Endothelial cell of umbilical vein (primary cell): ENCODE measurements around the gene ARL6IP6. TPM values are rescaled to one million over a fixed set of nuclear protein-coding genes. Genes with fewer than 3 reads are reported as not detected.
A peak's percentile ranks its signal among the peaks of the same experiment; 100 is the strongest.

Experiments
- BruUV-seq: library from RNA; stranded (reverse); fragments of 400-500 nt; replicated peaks from 2 replicates; lab custom pipeline; 2021; lab: Mats Ljungman, UMichigan
- CTCF ChIA-PET: fragments of 300-600, 350-600 bp; sonication (Branson Sonifier 250); formaldehyde crosslinking; loops from one replicate; lab custom pipeline; 2021; ENCODE audit warnings: antibody characterized with exemption, inconsistent platforms; lab: Charles Lee
- POLR2A ChIA-PET: fragments of 300-600, 350-600 bp; sonication (Branson Sonifier 250); formaldehyde crosslinking; loops from one replicate; lab custom pipeline; 2021; ENCODE audit warnings: antibody characterized with exemption, inconsistent platforms; lab: Charles Lee
- DNase-seq: peaks from one replicate; pipeline ENCODE4 v3.0.0-alpha.2; 2011; ENCODE audit warnings: low read depth, low spot score
- FAIRE-seq: peaks from 2 replicates; lab custom pipeline; 2011; peaks lifted over from hg19 to GRCh38; lab: Jason Lieb, UNC
- H2AFZ ChIP-seq: 2 replicates; pipeline ENCODE4 v1.6.0; 2012; ENCODE audit warnings: low read depth, low read length, control low read depth, inconsistent platforms
- H3K27ac ChIP-seq: 2 replicates; pipeline ENCODE4 v1.5.1; 2011; ENCODE audit warnings: low read depth, mild to moderate bottlenecking, control low read depth, low read length, moderate library complexity; ENCODE audit not compliant: insufficient read depth
- H3K27me3 ChIP-seq, 2 experiments: 2 replicates each; pipeline versions ENCODE4 v1.6.0 to v1.6.1; 2011; ENCODE audit warnings: low read length in 2 of 2, mixed read lengths in 1 of 2; ENCODE audit not compliant: control insufficient read depth in 2 of 2, insufficient read depth in 2 of 2
- H3K36me3 ChIP-seq, 2 experiments: 2 replicates in 1 of 2; 3 replicates in 1 of 2; pipeline ENCODE4 v1.5.1; 2011; ENCODE audit warnings: low read length in 2 of 2, mild to moderate bottlenecking in 1 of 2, moderate library complexity in 1 of 2; ENCODE audit not compliant: control insufficient read depth in 2 of 2, insufficient read depth in 2 of 2; ENCODE audit errors: extremely low read depth in 1 of 2
- H3K4me1 ChIP-seq: 3 replicates; pipeline ENCODE4 v1.5.1; 2011; ENCODE audit warnings: mild to moderate bottlenecking, low read length; ENCODE audit not compliant: control insufficient read depth, insufficient read depth; ENCODE audit errors: extremely low read depth
- H3K4me2 ChIP-seq: 2 replicates; pipeline ENCODE4 v1.6.1; 2011; ENCODE audit warnings: low read length, control low read depth, mixed read lengths; ENCODE audit not compliant: insufficient read depth
- H3K4me3 ChIP-seq, 3 experiments: fragments of 200-600 bp in 1 of 3; sonication (generic), shearing (Covaris generic) in 1 of 3; replicated peaks in 1 of 3; 2 replicates each; pipeline ENCODE4 v1.5.1; 2011 to 2016; ENCODE audit warnings: control low read depth in 3 of 3, low read length in 3 of 3, mild to moderate bottlenecking in 2 of 3, inconsistent platforms in 1 of 3, low read depth in 1 of 3, moderate library complexity in 1 of 3; ENCODE audit not compliant: insufficient read depth in 1 of 3
- H3K79me2 ChIP-seq: 2 replicates; pipeline ENCODE4 v1.6.0; 2012; ENCODE audit warnings: low read length, inconsistent platforms; ENCODE audit not compliant: control insufficient read depth, insufficient read depth
- H3K9ac ChIP-seq: replicated peaks from 2 replicates; pipeline ENCODE3; 2011; ENCODE audit warnings: low read length, control low read depth; ENCODE audit not compliant: insufficient read depth; ENCODE audit errors: extremely low read depth
- H3K9me1 ChIP-seq: replicated peaks from 3 replicates; pipeline ENCODE4 v1.6.0; 2011; ENCODE audit warnings: mild to moderate bottlenecking, low read length; ENCODE audit not compliant: control insufficient read depth, insufficient read depth; ENCODE audit errors: extremely low read depth
- H3K9me3 ChIP-seq: replicated peaks from 2 replicates; pipeline ENCODE4 v1.5.1; 2012; ENCODE audit warnings: low read length, inconsistent platforms; ENCODE audit not compliant: control insufficient read depth, insufficient read depth
- H4K20me1 ChIP-seq: replicated peaks from 2 replicates; pipeline ENCODE3; 2011; ENCODE audit warnings: mild to moderate bottlenecking, low read length; ENCODE audit not compliant: control insufficient read depth, insufficient read depth; ENCODE audit errors: extremely low read depth
- EZH2 ChIP-seq: IDR thresholded peaks from 2 replicates; pipeline ENCODE4 v1.6.1; 2012; ENCODE audit warnings: borderline replicate concordance, low read depth, mild to moderate bottlenecking, moderate library complexity, low read length, inconsistent platforms; ENCODE audit not compliant: severe bottlenecking
- FOS ChIP-seq: IDR thresholded peaks from 2 replicates; pipeline ENCODE4 v1.6.1; 2011; ENCODE audit warnings: mild to moderate bottlenecking, low read length, moderate library complexity, borderline replicate concordance; ENCODE audit not compliant: insufficient read depth
- GATA2 ChIP-seq: IDR thresholded peaks from 2 replicates; pipeline ENCODE4 v1.7.0; 2011; ENCODE audit warnings: low read depth, mild to moderate bottlenecking, moderate library complexity, mixed read lengths, low read length; ENCODE audit not compliant: insufficient read length, insufficient read depth
- JUN ChIP-seq: IDR thresholded peaks from 2 replicates; pipeline ENCODE4 v1.6.1; 2011; ENCODE audit warnings: borderline replicate concordance, low read depth; ENCODE audit not compliant: insufficient read length, insufficient read depth
- MYC ChIP-seq: IDR thresholded peaks from one replicate; pipeline ENCODE4 v1.6.1; 2011; ENCODE audit warnings: mild to moderate bottlenecking, low read depth, low read length
- POLR2A ChIP-seq: IDR thresholded peaks from 2 replicates; pipeline ENCODE4 v1.6.1; 2012; ENCODE audit warnings: low read depth, mild to moderate bottlenecking, control low read depth, low read length
- dilution Hi-C: fragments of 300-500 bp; cut with MboI; formaldehyde crosslinking; loops from one replicate; pipeline ENCODE4 v1.15.0; 2019; ENCODE audit warnings: low sequenced_read_pairs; ENCODE audit not compliant: extremely low pct_ligation_motif_present
- intact Hi-C: fragments of 100-400 bp; cut with micrococcal nuclease; formaldehyde crosslinking; loops from one replicate; pipeline ENCODE4 v1.10.0; 2022
- polyA plus RNA-seq, 4 experiments: library from polyadenylated mRNA; depleted of rRNA in 3 of 4; stranded (reverse) in 3 of 4; unstranded in 1 of 4; fragments of >200 nt; gene quantifications; 2 replicates each; pipeline versions ENCODE4 v1.2.1 to v1.2.3, GENCODE V29; 2011 to 2012; ENCODE audit warnings: missing spikeins in 1 of 4
- total RNA-seq: library from RNA; stranded (reverse); gene quantifications from 2 replicates; pipeline ENCODE4 v1.2.3, GENCODE V29; 2021
- TF ChIP-seq, protein P1 (sequence below), 2 donors: IDR thresholded peaks; 1 replicate in 1 of 2; 2 replicates in 1 of 2; pipeline ENCODE4 v1.5.1; 2011; ENCODE audit warnings: low read length in 2 of 2, mild to moderate bottlenecking in 2 of 2, moderate library complexity in 2 of 2, control low read depth in 1 of 2, inconsistent platforms in 1 of 2, low read depth in 1 of 2; ENCODE audit not compliant: insufficient read depth in 1 of 2; ENCODE audit errors: extremely low read depth in 1 of 2

The ARL6IP6 gene
- total and polyA plus RNA-seq, 2 donors (not counting 3 experiments of a cell fraction or from before 2014, with no cell fraction given), result 36.5 to 57.8 TPM

DNA sequence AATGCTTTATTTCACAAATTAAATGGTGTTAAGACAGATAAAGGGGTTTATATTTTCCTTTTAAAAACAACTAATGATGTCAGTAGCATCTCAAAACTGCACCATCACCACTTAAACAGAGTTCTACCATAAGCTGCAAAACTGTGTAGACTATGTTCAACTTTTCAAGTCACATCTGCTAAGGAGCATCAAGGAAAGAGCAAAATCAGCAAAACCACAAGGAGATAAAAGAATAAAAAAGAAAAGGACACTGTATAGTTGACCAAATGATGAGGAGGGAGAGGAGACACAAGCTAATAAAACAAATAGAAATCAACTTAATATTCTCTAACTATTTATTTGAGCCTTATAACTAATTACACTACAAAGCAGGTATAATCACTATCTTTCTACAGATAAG lies 35.0 kb upstream of the ARL6IP6 start:
- ChIA-PET CTCF (no interaction called here), POLR2A (no interaction called here)
- Histone ChIP-seq H3K4me1 (no peaks in the 10 kb centered on the region), H3K36me3 (no peaks in the 10 kb centered on the region), H3K27ac (no peak overlapping the region), H4K20me1 (peaks cover 3% of the 10 kb centered on the region), H3K9me1 (no peaks in the 10 kb centered on the region), H3K79me2 (peaks cover 49% of the 10 kb centered on the region), H3K9ac (no peak overlapping the region), H3K4me3 (no peak overlapping the region), H2AFZ (no peak overlapping the region), H3K4me2 (no peak overlapping the region), H3K27me3 (no peaks in the 10 kb centered on the region), H3K9me3 (no peaks in the 10 kb centered on the region)
- dilution Hi-C loops (no loop called here), intact Hi-C loops (no loop called here)
- TF ChIP-seq EZH2 (no peak), POLR2A (no peak), MYC (no peak), GATA2 (no peak), JUN (no peak)
- TF ChIP-seq, protein P1, sequence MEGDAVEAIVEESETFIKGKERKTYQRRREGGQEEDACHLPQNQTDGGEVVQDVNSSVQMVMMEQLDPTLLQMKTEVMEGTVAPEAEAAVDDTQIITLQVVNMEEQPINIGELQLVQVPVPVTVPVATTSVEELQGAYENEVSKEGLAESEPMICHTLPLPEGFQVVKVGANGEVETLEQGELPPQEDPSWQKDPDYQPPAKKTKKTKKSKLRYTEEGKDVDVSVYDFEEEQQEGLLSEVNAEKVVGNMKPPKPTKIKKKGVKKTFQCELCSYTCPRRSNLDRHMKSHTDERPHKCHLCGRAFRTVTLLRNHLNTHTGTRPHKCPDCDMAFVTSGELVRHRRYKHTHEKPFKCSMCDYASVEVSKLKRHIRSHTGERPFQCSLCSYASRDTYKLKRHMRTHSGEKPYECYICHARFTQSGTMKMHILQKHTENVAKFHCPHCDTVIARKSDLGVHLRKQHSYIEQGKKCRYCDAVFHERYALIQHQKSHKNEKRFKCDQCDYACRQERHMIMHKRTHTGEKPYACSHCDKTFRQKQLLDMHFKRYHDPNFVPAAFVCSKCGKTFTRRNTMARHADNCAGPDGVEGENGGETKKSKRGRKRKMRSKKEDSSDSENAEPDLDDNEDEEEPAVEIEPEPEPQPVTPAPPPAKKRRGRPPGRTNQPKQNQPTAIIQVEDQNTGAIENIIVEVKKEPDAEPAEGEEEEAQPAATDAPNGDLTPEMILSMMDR (IDR thresholded peaks at IDR 0.05; ENCODE audit: extremely low read depth in 1 of 2, insufficient read depth in 1 of 2, low read depth in 1 of 2, low read length in 2 of 2), result no peak
- BruUV-seq, result no TSS peak
- no peak for FAIRE-seq
- no peak for DNase-seq

DNA sequence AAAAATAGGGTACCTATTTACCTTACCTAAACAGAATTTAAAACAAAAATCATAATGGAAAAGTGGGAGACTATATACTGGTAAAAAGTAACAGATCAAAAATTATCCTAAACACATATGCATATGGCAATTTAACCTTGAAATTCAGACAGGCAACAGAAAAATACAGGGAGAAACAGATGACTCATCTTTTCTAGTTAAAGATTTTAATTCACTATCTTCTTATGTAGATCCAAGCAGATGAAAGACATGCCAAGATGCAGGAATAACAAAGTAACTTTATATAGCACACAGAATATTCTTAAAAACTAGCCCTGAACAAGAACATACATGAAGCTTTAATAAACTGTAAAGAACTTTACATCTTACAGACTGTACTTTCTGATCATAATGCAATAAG lies 32.1 kb upstream of the ARL6IP6 start:
- no peak overlapping the region for H3K9ac ChIP-seq
- ChIA-PET CTCF (no interaction called here), POLR2A (no interaction called here)
- H3K9me3 ChIP-seq, result no peaks in the 10 kb centered on the region
- H3K4me2 ChIP-seq, result no peak overlapping the region
- peaks cover 50% of the 10 kb centered on the region for H3K79me2 ChIP-seq
- intact Hi-C loops, result no loop called here
- H3K4me1 ChIP-seq, result no peaks in the 10 kb centered on the region
- BruUV-seq, result no TSS peak
- no peaks in the 10 kb centered on the region for H3K27me3 ChIP-seq
- no peak for DNase-seq
- no peak overlapping the region for H3K4me3 ChIP-seq
- H3K36me3 ChIP-seq, result peaks cover 0 to 3% of the 10 kb centered on the region in 2 experiments
- dilution Hi-C loops, result no loop called here
- H3K27ac ChIP-seq, result no peak overlapping the region
- peaks cover 3% of the 10 kb centered on the region for H4K20me1 ChIP-seq
- no peak for FAIRE-seq
- TF ChIP-seq JUN, result peak; percentile 12
- peak; percentile 16 for TF ChIP-seq FOS
- TF ChIP-seq POLR2A, result no peak
- no peak overlapping the region for H2AFZ ChIP-seq
- no peaks in the 10 kb centered on the region for H3K9me1 ChIP-seq
